Astrocyte (in vitro differentiated cells and primary cell): Measurements from ENCODE around the gene LATS2. TPM values are rescaled to one million over a fixed set of nuclear protein-coding genes. Genes with fewer than 3 reads are reported as not detected.

Experiments used
- DNase-seq: peaks from one replicate; pipeline ENCODE4 v3.0.0-alpha.2; 2010; ENCODE audit warnings: low read depth
- FAIRE-seq: peaks from 2 replicates; lab custom pipeline; 2011; peaks lifted over from hg19 to GRCh38; lab: Jason Lieb, UNC
- H2AFZ ChIP-seq: 2 replicates; pipeline ENCODE4 v1.6.0; 2012; ENCODE audit warnings: low read depth, low read length, inconsistent platforms
- H3K27ac ChIP-seq: 2 replicates; pipeline ENCODE4 v1.5.1; 2011; ENCODE audit warnings: low read depth, low read length, inconsistent platforms
- H3K27me3 ChIP-seq: 2 replicates; pipeline ENCODE4 v1.6.0; 2011; ENCODE audit warnings: low read length, inconsistent platforms; ENCODE audit not compliant: insufficient read depth
- H3K36me3 ChIP-seq: 2 replicates; pipeline ENCODE4 v1.5.1; 2011; ENCODE audit warnings: low read length, inconsistent platforms; ENCODE audit not compliant: insufficient read depth
- H3K4me1 ChIP-seq: 2 replicates; pipeline ENCODE4 v1.5.1; 2011; ENCODE audit warnings: low read length, inconsistent platforms; ENCODE audit not compliant: insufficient read depth
- H3K4me2 ChIP-seq: 2 replicates; pipeline ENCODE4 v1.6.0; 2012; ENCODE audit warnings: low read length, inconsistent platforms
- H3K4me3 ChIP-seq: 2 replicates; pipeline ENCODE4 v1.5.1; 2011; ENCODE audit warnings: low read depth, mild to moderate bottlenecking, low read length, inconsistent platforms; ENCODE audit not compliant: insufficient read depth
- H3K79me2 ChIP-seq: 2 replicates; pipeline ENCODE4 v1.6.0; 2012; ENCODE audit warnings: mild to moderate bottlenecking, low read length, inconsistent platforms; ENCODE audit not compliant: insufficient read depth
- H3K9ac ChIP-seq: 2 replicates; pipeline ENCODE4 v1.6.0; 2012; ENCODE audit warnings: mild to moderate bottlenecking, low read length, inconsistent platforms
- H3K9me3 ChIP-seq: 2 replicates; pipeline ENCODE4 v1.5.1; 2012; ENCODE audit warnings: low read depth, mild to moderate bottlenecking, low read length, inconsistent platforms; ENCODE audit not compliant: insufficient read depth
- H4K20me1 ChIP-seq: 2 replicates; pipeline ENCODE4 v1.6.0; 2012; ENCODE audit warnings: low read length, inconsistent platforms; ENCODE audit not compliant: insufficient read depth
- H3K27ac Mint-ChIP-seq: one replicate; pipeline ENCODE4 v1.8.0; 2021; ENCODE audit warnings: mild to moderate bottlenecking, mixed read lengths; ENCODE audit not compliant: unreplicated experiment
- H3K27me3 Mint-ChIP-seq: one replicate; pipeline ENCODE4 v1.8.0; 2021; ENCODE audit warnings: low read depth, mixed read lengths; ENCODE audit not compliant: unreplicated experiment
- H3K36me3 Mint-ChIP-seq: one replicate; pipeline ENCODE4 v1.8.0; 2021; ENCODE audit warnings: low read depth, mixed read lengths; ENCODE audit not compliant: unreplicated experiment
- H3K4me1 Mint-ChIP-seq: one replicate; pipeline ENCODE4 v1.8.0; 2021; ENCODE audit warnings: low read depth, mixed read lengths; ENCODE audit not compliant: unreplicated experiment
- H3K4me3 Mint-ChIP-seq: one replicate; pipeline ENCODE4 v1.8.0; 2021; ENCODE audit warnings: mild to moderate bottlenecking, moderate library complexity, mixed read lengths; ENCODE audit not compliant: unreplicated experiment
- H3K9me3 Mint-ChIP-seq: one replicate; pipeline ENCODE4 v1.8.0; 2021; ENCODE audit warnings: mild to moderate bottlenecking, mixed read lengths; ENCODE audit not compliant: unreplicated experiment
- CTCF ChIP-seq: IDR thresholded peaks from 2 replicates; pipeline ENCODE4 v1.5.1; 2011; ENCODE audit warnings: low read depth, mild to moderate bottlenecking, inconsistent platforms, low read length, moderate library complexity; ENCODE audit not compliant: insufficient read depth
- EZH2 ChIP-seq: IDR thresholded peaks from 2 replicates; pipeline ENCODE4 v1.6.1; 2012; ENCODE audit warnings: mild to moderate bottlenecking, low read length, inconsistent platforms; ENCODE audit not compliant: insufficient read depth
- total RNA-seq: library from RNA; stranded (reverse); gene quantifications from 2 replicates; pipeline ENCODE4 v1.2.1, GENCODE V29; 2021

The LATS2 gene
- total RNA-seq, 1 donor from 2014 or later: 46.7 TPM

- no peak overlapping the region for H3K9ac ChIP-seq
- H3K4me3 Mint-ChIP-seq: no peak overlapping the region
- H3K4me2 ChIP-seq: no peak overlapping the region
- FAIRE-seq (no peak), DNase-seq (no peak)
- peaks cover 5% of the 10 kb centered on the region for H3K27me3 ChIP-seq
- no peaks in the 10 kb centered on the region for H4K20me1 ChIP-seq
- no peaks in the 10 kb centered on the region for H3K4me1 Mint-ChIP-seq
- H3K4me3 ChIP-seq: no peak overlapping the region
- H3K27me3 Mint-ChIP-seq: peaks cover 2% of the 10 kb centered on the region
- no peaks in the 10 kb centered on the region for H3K36me3 ChIP-seq
- H3K9me3 Mint-ChIP-seq: no peaks in the 10 kb centered on the region
- H2AFZ ChIP-seq: no peak overlapping the region
- H3K9me3 ChIP-seq: no peaks in the 10 kb centered on the region
- no peaks in the 10 kb centered on the region for H3K36me3 Mint-ChIP-seq
- H3K79me2 ChIP-seq: no peaks in the 10 kb centered on the region
- H3K4me1 ChIP-seq: no peaks in the 10 kb centered on the region
- H3K27ac Mint-ChIP-seq: no peak overlapping the region
- no peak overlapping the region for H3K27ac ChIP-seq
- no peak for TF ChIP-seq EZH2
- TF ChIP-seq CTCF: no peak
These were observed 138.1 kb downstream of the LATS2 start for GRCh38 chr13:20923272-20923671.

Other genes with a start within 250 kb of the LATS2 start
- 19.3 and 19.9 TPM in 2 replicates for gene XPO4, start 158.8 kb downstream of the LATS2 start, total RNA-seq
- gene SAP18, start 78.5 kb upstream of the LATS2 start, total RNA-seq: 286 and 296 TPM in 2 replicates
- 1.7 and 2.4 TPM in 2 replicates for gene SKA3, start 115.0 kb upstream of the LATS2 start, total RNA-seq
- 12.6 and 14.2 TPM in 2 replicates for gene MRPL57, start 115.1 kb upstream of the LATS2 start, total RNA-seq